ENCODE results near the gene RINT1. TPM values are rescaled to one million over a fixed set of nuclear protein-coding genes. Genes with fewer than 3 reads are reported as not detected.
A peak's percentile ranks its signal among the peaks of the same experiment; 100 is the strongest.

Gene RINT1
- total RNA-seq, 1 donor from 2014 or later, result 28.1 TPM

DNA sequence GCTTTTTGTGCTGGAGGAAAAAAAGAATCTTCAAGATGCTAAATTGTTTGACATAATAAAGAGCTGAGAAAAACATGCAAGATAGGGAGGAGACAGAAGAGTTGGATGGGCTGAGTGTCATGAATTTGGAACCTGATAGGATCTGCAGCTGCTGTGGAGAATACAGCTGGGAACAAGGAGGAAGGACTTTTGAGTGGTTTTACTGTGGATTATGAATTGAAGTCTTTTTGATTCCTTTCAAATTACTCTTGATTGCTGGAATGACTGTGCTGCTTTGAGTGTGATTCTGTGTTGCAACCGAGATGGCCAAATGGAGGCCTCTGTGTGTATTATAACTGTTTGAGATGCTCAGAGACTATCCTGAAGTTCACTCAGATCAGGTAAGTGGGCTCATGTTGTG, 45.2 kb downstream of the RINT1 start:
- Histone ChIP-seq H3K9me3 (ENCODE audit: insufficient read depth, low read depth, low read length) (no peaks in the 10 kb centered on the region), H3K27ac (ENCODE audit: low read depth, low read length) (no peak overlapping the region), H2AFZ (ENCODE audit: low read depth, low read length) (no peak overlapping the region), H3K9ac (ENCODE audit: low read length) (no peak overlapping the region), H3K4me1 (ENCODE audit: insufficient read depth, low read length) (no peaks in the 10 kb centered on the region), H3K4me3 (ENCODE audit: insufficient read depth, low read depth, low read length) (no peak overlapping the region), H4K20me1 (ENCODE audit: insufficient read depth, low read length) (no peaks in the 10 kb centered on the region), H3K4me2 (ENCODE audit: low read length) (no peak overlapping the region), H3K36me3 (ENCODE audit: insufficient read depth, low read length) (no peaks in the 10 kb centered on the region), H3K27me3 (ENCODE audit: insufficient read depth, low read length) (no peaks in the 10 kb centered on the region), H3K79me2 (ENCODE audit: insufficient read depth, low read length) (no peaks in the 10 kb centered on the region)
- DNase-seq (ENCODE audit: low read depth), result no peak
- Mint-ChIP-seq H3K4me3 (ENCODE audit: unreplicated experiment) (no peak overlapping the region), H3K27ac (ENCODE audit: unreplicated experiment) (no peak overlapping the region), H3K4me1 (ENCODE audit: low read depth, unreplicated experiment) (no peaks in the 10 kb centered on the region), H3K27me3 (ENCODE audit: low read depth, unreplicated experiment) (no peaks in the 10 kb centered on the region), H3K36me3 (ENCODE audit: low read depth, unreplicated experiment) (peaks cover 2% of the 10 kb centered on the region), H3K9me3 (ENCODE audit: unreplicated experiment) (peaks cover 2% of the 10 kb centered on the region)
- FAIRE-seq, result no peak
- TF ChIP-seq, protein P1, sequence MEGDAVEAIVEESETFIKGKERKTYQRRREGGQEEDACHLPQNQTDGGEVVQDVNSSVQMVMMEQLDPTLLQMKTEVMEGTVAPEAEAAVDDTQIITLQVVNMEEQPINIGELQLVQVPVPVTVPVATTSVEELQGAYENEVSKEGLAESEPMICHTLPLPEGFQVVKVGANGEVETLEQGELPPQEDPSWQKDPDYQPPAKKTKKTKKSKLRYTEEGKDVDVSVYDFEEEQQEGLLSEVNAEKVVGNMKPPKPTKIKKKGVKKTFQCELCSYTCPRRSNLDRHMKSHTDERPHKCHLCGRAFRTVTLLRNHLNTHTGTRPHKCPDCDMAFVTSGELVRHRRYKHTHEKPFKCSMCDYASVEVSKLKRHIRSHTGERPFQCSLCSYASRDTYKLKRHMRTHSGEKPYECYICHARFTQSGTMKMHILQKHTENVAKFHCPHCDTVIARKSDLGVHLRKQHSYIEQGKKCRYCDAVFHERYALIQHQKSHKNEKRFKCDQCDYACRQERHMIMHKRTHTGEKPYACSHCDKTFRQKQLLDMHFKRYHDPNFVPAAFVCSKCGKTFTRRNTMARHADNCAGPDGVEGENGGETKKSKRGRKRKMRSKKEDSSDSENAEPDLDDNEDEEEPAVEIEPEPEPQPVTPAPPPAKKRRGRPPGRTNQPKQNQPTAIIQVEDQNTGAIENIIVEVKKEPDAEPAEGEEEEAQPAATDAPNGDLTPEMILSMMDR (IDR thresholded peaks at IDR 0.05; ENCODE audit: insufficient read depth, low read depth, low read length), result no peak
- no peak for TF ChIP-seq EZH2 (IDR thresholded peaks at IDR 0.05; ENCODE audit: insufficient read depth, low read length)

GRCh38 chr7:105578496-105578895, 46.5 kb downstream of the RINT1 start:
- Mint-ChIP-seq H3K27me3 (ENCODE audit: low read depth, unreplicated experiment) (no peaks in the 10 kb centered on the region), H3K4me1 (ENCODE audit: low read depth, unreplicated experiment) (no peaks in the 10 kb centered on the region), H3K27ac (ENCODE audit: unreplicated experiment) (no peak overlapping the region), H3K36me3 (ENCODE audit: low read depth, unreplicated experiment) (peaks cover 2% of the 10 kb centered on the region), H3K4me3 (ENCODE audit: unreplicated experiment) (no peak overlapping the region), H3K9me3 (ENCODE audit: unreplicated experiment) (peaks cover 4% of the 10 kb centered on the region)
- no peaks in the 10 kb centered on the region for H3K36me3 ChIP-seq (ENCODE audit: insufficient read depth, low read length)
- H3K4me2 ChIP-seq (ENCODE audit: low read length), result no peak overlapping the region
- no peak for DNase-seq (ENCODE audit: low read depth)
- H4K20me1 ChIP-seq (ENCODE audit: insufficient read depth, low read length), result no peaks in the 10 kb centered on the region
- no peak overlapping the region for H2AFZ ChIP-seq (ENCODE audit: low read depth, low read length)
- H3K9me3 ChIP-seq (ENCODE audit: insufficient read depth, low read depth, low read length), result no peaks in the 10 kb centered on the region
- H3K9ac ChIP-seq (ENCODE audit: low read length), result no peak overlapping the region
- no peaks in the 10 kb centered on the region for H3K79me2 ChIP-seq (ENCODE audit: insufficient read depth, low read length)
- no peaks in the 10 kb centered on the region for H3K4me1 ChIP-seq (ENCODE audit: insufficient read depth, low read length)
- H3K4me3 ChIP-seq (ENCODE audit: insufficient read depth, low read depth, low read length), result no peak overlapping the region
- H3K27ac ChIP-seq (ENCODE audit: low read depth, low read length), result no peak overlapping the region
- FAIRE-seq, result no peak
- TF ChIP-seq, protein P1 (IDR thresholded peaks at IDR 0.05; ENCODE audit: insufficient read depth, low read depth, low read length), result no peak
- TF ChIP-seq EZH2 (IDR thresholded peaks at IDR 0.05; ENCODE audit: insufficient read depth, low read length), result no peak
- H3K27me3 ChIP-seq (ENCODE audit: insufficient read depth, low read length), result no peaks in the 10 kb centered on the region

DNA sequence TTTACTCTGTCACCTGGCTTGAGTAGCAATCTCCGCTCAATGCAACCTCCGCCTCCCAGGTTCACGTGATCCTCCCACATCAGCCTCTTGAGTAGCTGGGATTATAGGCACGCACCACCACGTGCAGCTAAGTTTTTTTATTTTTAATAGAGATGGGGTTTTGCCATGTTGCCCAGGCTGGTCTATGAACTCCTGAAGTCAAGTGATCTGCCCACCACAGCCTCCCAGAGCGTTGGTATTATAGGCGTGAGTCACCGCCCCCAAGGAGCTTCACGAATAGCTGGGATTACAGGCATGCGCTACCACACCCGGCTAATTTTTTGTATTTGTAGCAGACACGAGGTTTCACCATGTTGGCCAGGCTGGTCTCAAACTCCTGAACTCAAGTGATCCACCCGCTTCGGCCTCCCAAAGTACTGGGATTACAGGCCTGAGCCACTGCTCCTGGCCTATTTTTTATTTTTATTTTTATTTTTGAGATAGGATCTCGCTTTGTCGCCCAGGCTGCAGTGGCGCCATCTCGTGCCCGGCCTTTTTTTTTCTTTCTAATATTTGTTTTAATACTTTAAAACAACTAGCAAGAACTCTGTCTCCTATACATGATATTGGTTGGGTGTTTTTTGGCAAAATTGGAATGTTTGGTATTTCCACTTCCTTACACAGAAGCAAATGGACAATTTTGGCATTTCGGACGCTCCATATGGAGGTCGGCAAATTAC, 48.2 kb downstream of the RINT1 start:
- no peak overlapping the region for H3K9ac ChIP-seq (ENCODE audit: low read length)
- no peaks in the 10 kb centered on the region for H3K4me1 ChIP-seq (ENCODE audit: insufficient read depth, low read length)
- no peaks in the 10 kb centered on the region for H4K20me1 ChIP-seq (ENCODE audit: insufficient read depth, low read length)
- H3K27ac ChIP-seq (ENCODE audit: low read depth, low read length), result no peak overlapping the region
- H3K27me3 Mint-ChIP-seq (ENCODE audit: low read depth, unreplicated experiment), result no peaks in the 10 kb centered on the region
- H3K36me3 Mint-ChIP-seq (ENCODE audit: low read depth, unreplicated experiment), result no peaks in the 10 kb centered on the region
- H3K79me2 ChIP-seq (ENCODE audit: insufficient read depth, low read length), result no peaks in the 10 kb centered on the region
- H3K4me3 ChIP-seq (ENCODE audit: insufficient read depth, low read depth, low read length), result no peak overlapping the region
- H3K4me3 Mint-ChIP-seq (ENCODE audit: unreplicated experiment), result peak overlapping the region; percentile 45
- no peak for FAIRE-seq
- TF ChIP-seq, protein P1 (IDR thresholded peaks at IDR 0.05; ENCODE audit: insufficient read depth, low read depth, low read length), result no peak
- TF ChIP-seq EZH2 (IDR thresholded peaks at IDR 0.05; ENCODE audit: insufficient read depth, low read length), result no peak
- H3K4me2 ChIP-seq (ENCODE audit: low read length), result no peak overlapping the region
- no peaks in the 10 kb centered on the region for H3K9me3 ChIP-seq (ENCODE audit: insufficient read depth, low read depth, low read length)
- H2AFZ ChIP-seq (ENCODE audit: low read depth, low read length), result no peak overlapping the region
- no peak for DNase-seq (ENCODE audit: low read depth)
- H3K9me3 Mint-ChIP-seq (ENCODE audit: unreplicated experiment), result peaks cover 13% of the 10 kb centered on the region
- H3K4me1 Mint-ChIP-seq (ENCODE audit: low read depth, unreplicated experiment), result no peaks in the 10 kb centered on the region
- H3K27me3 ChIP-seq (ENCODE audit: insufficient read depth, low read length), result no peaks in the 10 kb centered on the region
- no peak overlapping the region for H3K27ac Mint-ChIP-seq (ENCODE audit: unreplicated experiment)
- H3K36me3 ChIP-seq (ENCODE audit: insufficient read depth, low read length), result no peaks in the 10 kb centered on the region
